Measurements from ENCODE around the gene MRPS23.

MRPS23 gene

GRCh38 chr17:57881143-57881542, 31.3 kb upstream of the MRPS23 start:
- Mint-ChIP-seq H3K36me3 (ENCODE audit: low read depth) (peaks cover 33% of the 10 kb centered on the region), H3K27ac (peak overlapping the region; percentile 87 to 99 (median 94)), H3K4me3 (peak overlapping the region; percentile 61 to 67 (median 63)), H3K4me1 (peaks cover 73% of the 10 kb centered on the region), H3K9me3 (no peaks in the 10 kb centered on the region), H3K27me3 (ENCODE audit: low read depth) (no peaks in the 10 kb centered on the region)
- no peak for TF ChIP-seq CTCF (IDR thresholded peaks at IDR 0.05; ENCODE audit: unreplicated experiment in 3 of 3)

GRCh38 chr17:57880086-57880456, 30.2 kb upstream of the MRPS23 start:
- peaks cover 84% of the 10 kb centered on the region for H3K4me1 Mint-ChIP-seq
- H3K27me3 Mint-ChIP-seq (ENCODE audit: low read depth): no peaks in the 10 kb centered on the region
- no peak for TF ChIP-seq CTCF (IDR thresholded peaks at IDR 0.05; ENCODE audit: unreplicated experiment in 3 of 3)
- peak overlapping the region; percentile 87 to 99 (median 94) for H3K27ac Mint-ChIP-seq
- no peaks in the 10 kb centered on the region for H3K9me3 Mint-ChIP-seq
- H3K4me3 Mint-ChIP-seq: peak overlapping the region in 1 of 3 experiments; percentile 22
- H3K36me3 Mint-ChIP-seq (ENCODE audit: low read depth): peaks cover 32% of the 10 kb centered on the region

DNA sequence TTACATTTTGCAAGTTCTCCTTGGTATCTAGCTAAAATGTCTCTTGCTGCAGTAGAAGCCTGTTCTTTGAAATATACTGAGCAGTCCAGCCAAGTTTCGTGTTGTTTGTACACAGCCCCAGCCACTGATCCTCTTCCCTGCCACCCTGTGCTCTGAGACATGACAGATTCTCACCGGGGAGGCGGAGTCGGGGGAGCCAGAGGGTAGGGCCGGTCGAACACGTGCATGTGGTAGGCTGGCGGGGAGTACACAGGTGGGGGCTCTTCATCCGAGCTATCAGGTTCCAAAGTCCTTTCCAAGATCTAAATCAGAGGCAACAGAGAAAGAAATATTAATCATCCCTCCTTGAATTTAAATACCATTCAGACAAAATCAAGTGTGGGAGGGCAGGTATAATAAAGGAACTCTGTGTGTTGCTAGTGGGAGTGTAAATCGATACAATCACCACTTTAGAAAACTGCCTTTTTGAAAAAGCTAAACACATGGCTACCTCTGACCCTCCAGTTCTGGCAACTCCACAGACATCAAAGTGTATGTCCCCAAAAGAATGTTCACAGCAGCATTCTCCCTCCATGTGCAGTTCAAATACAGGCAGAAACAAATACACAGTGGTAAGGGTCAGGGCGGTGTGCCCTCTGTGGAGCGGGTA, 29.7 kb upstream of the MRPS23 start:
- H3K36me3 Mint-ChIP-seq (ENCODE audit: low read depth): peaks cover 27% of the 10 kb centered on the region
- peak overlapping the region; percentile 22 to 40 (median 26) for H3K4me3 Mint-ChIP-seq
- no peaks in the 10 kb centered on the region for H3K9me3 Mint-ChIP-seq
- H3K4me1 Mint-ChIP-seq: peaks cover 87% of the 10 kb centered on the region
- no peak for TF ChIP-seq CTCF (IDR thresholded peaks at IDR 0.05; ENCODE audit: unreplicated experiment in 3 of 3)
- H3K27me3 Mint-ChIP-seq (ENCODE audit: low read depth): no peaks in the 10 kb centered on the region
- H3K27ac Mint-ChIP-seq: peak overlapping the region; percentile 87 to 99 (median 94)

DNA sequence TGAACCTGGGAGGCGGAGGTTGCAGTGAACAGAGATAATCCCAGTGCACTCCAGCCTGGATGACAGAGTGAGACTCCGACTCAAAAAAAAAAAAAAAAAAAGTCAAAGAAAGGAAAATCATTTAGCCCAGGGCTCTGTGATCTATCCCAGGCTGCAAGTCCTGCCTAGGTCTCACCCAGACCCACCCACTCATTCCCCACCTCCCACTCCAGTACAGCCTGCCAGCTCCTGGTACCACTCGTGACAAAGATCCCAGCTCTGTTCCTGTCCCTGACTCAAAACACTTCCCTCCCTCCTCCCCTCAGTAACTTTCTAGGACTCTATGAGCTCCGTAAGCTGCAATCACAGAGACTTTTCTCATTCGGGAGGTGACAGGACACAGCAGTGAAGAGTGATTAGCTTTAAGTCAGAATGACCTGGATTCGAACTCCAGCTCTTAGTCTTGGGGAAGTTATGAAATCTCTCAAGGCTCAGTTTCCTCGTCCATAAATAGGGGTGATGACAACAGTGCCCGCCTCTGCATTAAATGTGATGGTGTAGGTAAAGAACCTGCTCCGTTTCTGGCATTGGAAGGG, 28.0 kb upstream of the MRPS23 start:
- Mint-ChIP-seq H3K27me3 (ENCODE audit: low read depth) (peaks cover 3% of the 10 kb centered on the region), H3K27ac (peak overlapping the region; percentile 72 to 76 (median 74)), H3K9me3 (no peaks in the 10 kb centered on the region), H3K4me3 (peak overlapping the region in 1 of 3 experiments; percentile 24), H3K36me3 (ENCODE audit: low read depth) (peaks cover 17% of the 10 kb centered on the region), H3K4me1 (peaks cover 91% of the 10 kb centered on the region)
- TF ChIP-seq CTCF (IDR thresholded peaks at IDR 0.05; ENCODE audit: unreplicated experiment in 3 of 3): no peak

DNA sequence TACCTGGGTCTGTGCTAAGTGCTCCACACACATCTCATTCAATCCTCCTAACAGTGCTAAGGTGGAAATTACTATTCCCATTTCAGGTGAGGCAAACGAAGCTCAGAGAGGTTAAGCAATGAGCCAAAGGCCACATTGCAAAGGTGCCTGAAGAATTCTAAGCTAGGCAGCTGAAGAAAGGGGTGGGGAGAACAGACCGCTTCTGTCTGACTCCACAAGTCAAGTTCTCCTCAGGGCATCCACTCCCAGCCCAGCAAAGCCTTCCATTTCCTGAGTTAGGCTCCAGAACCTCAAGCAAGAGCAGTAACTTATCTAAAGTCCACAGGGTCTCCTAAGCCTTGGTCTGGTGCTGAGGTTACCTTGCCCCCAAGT, 27.0 kb upstream of the MRPS23 start:
- Mint-ChIP-seq H3K4me3 (no peak overlapping the region), H3K9me3 (no peaks in the 10 kb centered on the region), H3K36me3 (ENCODE audit: low read depth) (peaks cover 13% of the 10 kb centered on the region), H3K27ac (peak overlapping the region; percentile 73 to 98 (median 86)), H3K4me1 (peaks cover 86% of the 10 kb centered on the region), H3K27me3 (ENCODE audit: low read depth) (peaks cover 3% of the 10 kb centered on the region)
- TF ChIP-seq CTCF (IDR thresholded peaks at IDR 0.05; ENCODE audit: unreplicated experiment in 3 of 3): no peak
